PC-9 (cell line): ENCODE results near the gene LAG3. TPM values are rescaled to one million over a fixed set of nuclear protein-coding genes. Genes with fewer than 3 reads are reported as not detected.

Experiments used
- BruUV-seq: library from RNA; stranded (reverse); fragments of 400-500 nt; replicated peaks from 2 replicates; lab custom pipeline; 2021; lab: Mats Ljungman, UMichigan
- CTCF ChIA-PET: fragments of 300-600 bp; sonication (Branson Sonifier 250); formaldehyde crosslinking; loops from one replicate; lab custom pipeline; 2022; ENCODE audit warnings: antibody characterized with exemption; lab: Charles Lee
- POLR2A ChIA-PET: fragments of 300-600 bp; sonication (Branson Sonifier 250); formaldehyde crosslinking; loops from one replicate; lab custom pipeline; 2022; ENCODE audit warnings: antibody characterized with exemption; ENCODE audit not compliant: unreplicated experiment; lab: Charles Lee
- DNase-seq, 2 experiments: peaks; one replicate each; pipeline versions ENCODE4 v3.0.0 to v3.0.0-alpha.2; 2015 to 2022; ENCODE audit warnings: mixed read lengths in 1 of 2
- H2AFZ ChIP-seq: fragments of 200-600 bp; sonication (generic); 2 replicates; pipeline ENCODE4 v1.8.1; 2017; ENCODE audit warnings: antibody characterized with exemption
- H3F3A ChIP-seq: fragments of 200-600 bp; sonication (generic); 2 replicates; pipeline ENCODE4 v1.8.1; 2017; ENCODE audit warnings: antibody characterized with exemption, mild to moderate bottlenecking, low read depth; ENCODE audit not compliant: insufficient read depth
- H3K27ac ChIP-seq: fragments of 200-600 bp; sonication (generic); 2 replicates; pipeline ENCODE4 v1.6.1; 2016; ENCODE audit warnings: mixed run types
- H3K27me3 ChIP-seq: fragments of 200-600 bp; sonication (generic); 2 replicates; pipeline ENCODE4 v1.6.1; 2016; ENCODE audit warnings: low read depth, mixed run types; ENCODE audit not compliant: insufficient read depth
- H3K36me3 ChIP-seq: fragments of 200-600 bp; sonication (generic); 2 replicates; pipeline ENCODE4 v1.6.1; 2016; ENCODE audit warnings: low read depth, mixed run types
- H3K4me1 ChIP-seq: fragments of 200-600 bp; sonication (generic); replicated peaks from 2 replicates; pipeline ENCODE4 v1.6.1; 2016; ENCODE audit warnings: mixed run types; ENCODE audit not compliant: insufficient read depth
- H3K4me2 ChIP-seq: fragments of 200-600 bp; sonication (generic); 2 replicates; pipeline ENCODE4 v1.6.1; 2017; ENCODE audit warnings: mixed run types
- H3K4me3 ChIP-seq: fragments of 200-600 bp; sonication (generic); 2 replicates; pipeline ENCODE4 v1.6.1; 2016; ENCODE audit warnings: mixed run types
- H3K79me2 ChIP-seq: fragments of 200-600 bp; sonication (generic); 2 replicates; pipeline ENCODE4 v1.6.1; 2017; ENCODE audit warnings: low read depth, mixed run types
- H3K9me2 ChIP-seq: fragments of 200-600 bp; sonication (generic); 2 replicates; pipeline ENCODE4 v1.8.1; 2017; ENCODE audit warnings: mild to moderate bottlenecking; ENCODE audit not compliant: insufficient read depth
- H3K9me3 ChIP-seq: fragments of 200-600 bp; sonication (generic); 2 replicates; pipeline ENCODE4 v1.8.1; 2016; ENCODE audit warnings: low read depth; ENCODE audit not compliant: insufficient read depth
- H4K20me1 ChIP-seq: fragments of 200-600 bp; sonication (generic); 2 replicates; pipeline ENCODE4 v1.8.1; 2017; ENCODE audit not compliant: insufficient read depth
- EZH2 ChIP-seq: fragments of 200-600 bp; sonication (generic); IDR thresholded peaks from 2 replicates; pipeline ENCODE4 v1.8.0; 2017; ENCODE audit warnings: antibody characterized with exemption, low read depth
- intact Hi-C: fragments of 100-400 bp; cut with micrococcal nuclease; formaldehyde crosslinking; loops from one replicate; pipeline ENCODE4 v1.10.0; 2022; ENCODE audit not compliant: unreplicated experiment
- total RNA-seq: library from RNA; stranded (reverse); gene quantifications from 2 replicates; pipeline ENCODE4 v1.2.3, GENCODE V29; 2021
- TF ChIP-seq, protein P1 (sequence below): fragments of 200-600 bp; sonication (generic); conservative IDR thresholded peaks from 2 replicates; pipeline ENCODE4 v1.6.1; 2017; ENCODE audit warnings: mixed run types, antibody characterized with exemption, mild to moderate bottlenecking, moderate library complexity

The LAG3 gene
- total RNA-seq, 1 experiment from 2014 or later: 10.5 TPM

DNA sequence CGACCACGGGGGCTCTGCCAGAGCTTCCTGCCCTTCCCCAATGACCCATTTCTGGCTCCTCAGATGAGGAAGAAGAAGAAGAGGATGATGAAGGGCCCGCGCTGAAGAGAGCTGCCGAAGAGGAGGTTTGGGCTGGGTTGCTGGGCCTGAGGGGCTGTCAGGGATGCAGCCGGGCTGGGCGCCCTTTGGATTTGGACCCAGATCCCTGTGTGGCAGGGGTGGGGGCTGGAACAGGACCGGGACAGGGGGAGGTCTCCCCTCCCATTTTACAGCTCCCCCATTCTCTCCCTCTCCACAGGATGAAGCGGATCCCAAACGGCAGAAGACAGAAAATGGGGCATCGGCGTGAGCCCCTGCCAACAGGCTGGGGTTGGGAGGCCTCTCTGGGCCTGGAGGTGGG is 2.2 kb upstream of the LAG3 start:
- ChIA-PET POLR2A (interaction anchor here (0.6 kb wide), 1 partner anchor 338 kb away, joined by 3 read pairs; no protein-coding TSS in a partner anchor), CTCF (no interaction called here)
- H3K4me1 ChIP-seq: peaks cover 21% of the 10 kb centered on the region

DNA sequence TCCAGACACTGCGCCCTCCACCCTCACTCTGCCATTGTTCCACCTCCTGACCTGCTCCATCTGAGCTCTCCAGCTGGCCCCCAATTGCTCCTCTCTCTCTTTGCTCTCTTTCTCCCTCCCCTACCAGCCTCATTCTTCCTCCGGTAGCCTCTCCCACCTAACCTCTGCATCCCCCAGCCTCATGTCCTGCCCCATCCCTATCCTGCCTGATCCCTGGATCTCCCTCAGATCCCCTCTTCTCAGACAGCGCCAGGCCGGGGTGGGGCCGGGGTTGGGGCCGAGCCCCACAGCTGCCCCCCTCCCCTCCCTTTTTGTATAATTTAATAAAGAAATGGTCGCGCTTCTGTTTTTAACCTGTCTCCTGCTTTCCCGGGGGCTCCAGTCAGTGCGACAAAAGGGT is 1.7 kb upstream of the LAG3 start:
- POLR2A ChIA-PET: interaction anchor here (0.6 to 0.8 kb wide), 2 partner anchors 18 to 337 kb away, joined by 3 read pairs; partner anchors contain the start of gene MLF2
- intact Hi-C loops: no loop called here

More for the DNA sequence above, 2.2 kb upstream of the LAG3 start:
- Histone ChIP-seq H3K27me3 (no peaks in the 10 kb centered on the region), H2AFZ (no peak overlapping the region), H4K20me1 (peaks cover 19% of the 10 kb centered on the region), H3K4me2 (no peak overlapping the region), H3K36me3 (no peaks in the 10 kb centered on the region), H3K27ac (no peak overlapping the region), H3K4me3 (no peak overlapping the region), H3F3A (peaks cover 38% of the 10 kb centered on the region), H3K79me2 (peaks cover 25% of the 10 kb centered on the region), H3K9me3 (no peaks in the 10 kb centered on the region), H3K9me2 (no peaks in the 10 kb centered on the region)
- TF ChIP-seq, protein P1, sequence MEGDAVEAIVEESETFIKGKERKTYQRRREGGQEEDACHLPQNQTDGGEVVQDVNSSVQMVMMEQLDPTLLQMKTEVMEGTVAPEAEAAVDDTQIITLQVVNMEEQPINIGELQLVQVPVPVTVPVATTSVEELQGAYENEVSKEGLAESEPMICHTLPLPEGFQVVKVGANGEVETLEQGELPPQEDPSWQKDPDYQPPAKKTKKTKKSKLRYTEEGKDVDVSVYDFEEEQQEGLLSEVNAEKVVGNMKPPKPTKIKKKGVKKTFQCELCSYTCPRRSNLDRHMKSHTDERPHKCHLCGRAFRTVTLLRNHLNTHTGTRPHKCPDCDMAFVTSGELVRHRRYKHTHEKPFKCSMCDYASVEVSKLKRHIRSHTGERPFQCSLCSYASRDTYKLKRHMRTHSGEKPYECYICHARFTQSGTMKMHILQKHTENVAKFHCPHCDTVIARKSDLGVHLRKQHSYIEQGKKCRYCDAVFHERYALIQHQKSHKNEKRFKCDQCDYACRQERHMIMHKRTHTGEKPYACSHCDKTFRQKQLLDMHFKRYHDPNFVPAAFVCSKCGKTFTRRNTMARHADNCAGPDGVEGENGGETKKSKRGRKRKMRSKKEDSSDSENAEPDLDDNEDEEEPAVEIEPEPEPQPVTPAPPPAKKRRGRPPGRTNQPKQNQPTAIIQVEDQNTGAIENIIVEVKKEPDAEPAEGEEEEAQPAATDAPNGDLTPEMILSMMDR: no peak
- TF ChIP-seq EZH2: no peak
- DNase-seq: no peak
- intact Hi-C loops: no loop called here
- BruUV-seq: TSS peak; percentile 13

DNA sequence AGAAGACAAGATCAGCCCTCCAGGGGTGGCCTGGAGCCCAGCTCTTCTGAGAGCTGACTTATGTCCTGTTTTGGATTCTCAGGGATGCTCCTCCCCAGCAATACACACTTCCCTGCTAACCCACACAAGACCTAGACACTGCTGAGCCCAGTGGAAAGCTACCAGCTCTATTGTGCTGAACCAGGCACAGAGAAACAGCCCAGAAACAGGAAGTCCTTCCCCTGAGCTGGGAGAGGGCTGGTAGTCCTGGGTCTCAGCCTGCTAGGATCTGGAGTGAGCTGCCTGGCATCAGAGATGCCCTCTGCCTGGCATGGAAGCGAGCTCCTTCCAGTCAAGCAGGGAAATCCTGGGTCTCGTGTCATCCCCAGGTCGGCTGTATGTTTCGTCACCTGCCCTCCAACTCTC is 1.2 kb upstream of the LAG3 start:
- no peak overlapping the region for H2AFZ ChIP-seq
- no peak overlapping the region for H3K4me3 ChIP-seq
- ChIA-PET CTCF (interaction anchor here (1.8 kb wide), 1 partner anchor 19 kb away, joined by 5 read pairs; the partner anchor contains the start of gene MLF2), POLR2A (interaction anchor here (0.6 to 0.8 kb wide), 2 partner anchors 18 to 337 kb away, joined by 3 read pairs; partner anchors contain the start of gene MLF2)
- H3F3A ChIP-seq: peaks cover 28% of the 10 kb centered on the region
- H3K27ac ChIP-seq: no peak overlapping the region
- TF ChIP-seq, protein P1: no peak
- TF ChIP-seq EZH2: no peak
- H3K9me2 ChIP-seq: no peaks in the 10 kb centered on the region
- peaks cover 14% of the 10 kb centered on the region for H3K4me1 ChIP-seq
- no peaks in the 10 kb centered on the region for H3K27me3 ChIP-seq
- peaks cover 19% of the 10 kb centered on the region for H4K20me1 ChIP-seq
- no peak for DNase-seq
- no TSS peak for BruUV-seq
- intact Hi-C loops: no loop called here
- H3K36me3 ChIP-seq: no peaks in the 10 kb centered on the region
- peaks cover 25% of the 10 kb centered on the region for H3K79me2 ChIP-seq
- H3K9me3 ChIP-seq: no peaks in the 10 kb centered on the region
- H3K4me2 ChIP-seq: no peak overlapping the region

More for the DNA sequence above, 1.7 kb upstream of the LAG3 start:
- H2AFZ ChIP-seq: no peak overlapping the region
- CTCF ChIA-PET: interaction anchor here (1.8 kb wide), 1 partner anchor 18 kb away, joined by 5 read pairs; the partner anchor contains the start of gene MLF2
- DNase-seq: no peak
- H4K20me1 ChIP-seq: peaks cover 19% of the 10 kb centered on the region
- peaks cover 33% of the 10 kb centered on the region for H3F3A ChIP-seq
- peaks cover 16% of the 10 kb centered on the region for H3K4me1 ChIP-seq
- H3K4me2 ChIP-seq: no peak overlapping the region
- no peaks in the 10 kb centered on the region for H3K27me3 ChIP-seq
- TF ChIP-seq, protein P1: no peak
- TF ChIP-seq EZH2: no peak
- no peaks in the 10 kb centered on the region for H3K9me2 ChIP-seq
- no peak overlapping the region for H3K27ac ChIP-seq
- H3K4me3 ChIP-seq: no peak overlapping the region
- peaks cover 25% of the 10 kb centered on the region for H3K79me2 ChIP-seq
- BruUV-seq: no TSS peak
- no peaks in the 10 kb centered on the region for H3K9me3 ChIP-seq
- H3K36me3 ChIP-seq: no peaks in the 10 kb centered on the region
